A549 (cell line): Measurements from ENCODE around the gene SLC22A13. TPM values are rescaled to one million over a fixed set of nuclear protein-coding genes. Genes with fewer than 3 reads are reported as not detected.

Source experiments
- ATAC-seq, 2 experiments: fragments of 200-7000 bp in 1 of 2; fragments of >200 bp in 1 of 2; cut with Nextera tagmentation in 1 of 2; cut with Tn5 transposase in 1 of 2; 3 replicates each; pipeline versions ENCODE4 v1.8.0 to v1.9.1; 2018 to 2020; ENCODE audit warnings: mild to moderate bottlenecking in 1 of 2, moderate library complexity in 1 of 2
- CTCF ChIA-PET: fragments of 300-600 bp; sonication (Branson Sonifier 250); formaldehyde crosslinking; extraction: SDS; loops from one replicate; lab custom pipeline; 2021; ENCODE audit warnings: antibody characterized with exemption, inconsistent platforms; lab: Yijun Ruan, JAX
- POLR2A ChIA-PET: fragments of 350-600 bp; formaldehyde crosslinking; extraction: SDS; loops from one replicate; lab custom pipeline; 2021; ENCODE audit warnings: antibody characterized with exemption, inconsistent platforms; lab: Yijun Ruan, JAX
- DNase-seq, 2 experiments: peaks; one replicate each; pipeline versions ENCODE4 v3.0.0 to v3.0.0-alpha.2; 2011 to 2016; ENCODE audit warnings: low read depth in 1 of 2, low spot score in 1 of 2
- FAIRE-seq: peaks from 2 replicates; lab custom pipeline; 2011; peaks lifted over from hg19 to GRCh38; lab: Jason Lieb, UNC
- H3K27ac ChIP-seq, 2 experiments: fragments of >200 bp; sonication (Bioruptor Twin); formaldehyde crosslinking; 3 replicates each; pipeline ENCODE4 v1.5.1; 2016 to 2017
- H3K4me1 ChIP-seq: fragments of >200 bp; sonication (Bioruptor Twin); formaldehyde crosslinking; 3 replicates; pipeline ENCODE4 v1.6.1; 2016
- H3K4me2 ChIP-seq: fragments of >200 bp; sonication (Bioruptor Twin); formaldehyde crosslinking; 3 replicates; pipeline ENCODE4 v1.6.1; 2016
- H3K4me3 ChIP-seq: fragments of >200 bp; sonication (Bioruptor Twin); formaldehyde crosslinking; 3 replicates; pipeline ENCODE4 v1.5.1; 2016
- H3K9me3 ChIP-seq: fragments of >200 bp; sonication (Bioruptor Twin); formaldehyde crosslinking; 3 replicates; pipeline ENCODE4 v1.6.1; 2016
- ATOH8 ChIP-seq: fragments of 250-450 bp; sonication (Bioruptor Pico); IDR thresholded peaks from 2 replicates; pipeline ENCODE4 v1.5.0; 2020; ENCODE audit warnings: low read depth, mild to moderate bottlenecking, moderate library complexity
- BHLHE40 ChIP-seq: IDR thresholded peaks from 2 replicates; pipeline ENCODE4 v1.6.1; 2012; ENCODE audit warnings: low read depth, low read length, inconsistent platforms
- CEBPB ChIP-seq, 2 experiments: fragments of >200 bp in 1 of 2; sonication (Bioruptor Twin) in 1 of 2; formaldehyde crosslinking in 1 of 2; IDR thresholded peaks; 2 replicates each; pipeline ENCODE4 v1.6.1; 2012 to 2016
- CHD4 ChIP-seq: fragments of 200-600 bp; sonication (generic); IDR thresholded peaks from 2 replicates; pipeline ENCODE4 v1.6.1; 2016; ENCODE audit warnings: antibody characterized with exemption, mild to moderate bottlenecking, borderline replicate concordance
- E2F6 ChIP-seq: IDR thresholded peaks from 2 replicates; pipeline ENCODE4 v1.6.1; 2012; ENCODE audit warnings: low read depth, borderline replicate concordance
- ESRRA ChIP-seq: fragments of 150-350 bp; IDR thresholded peaks from 2 replicates; pipeline ENCODE4 v1.6.1; 2014; ENCODE audit warnings: mild to moderate bottlenecking, low read length, borderline replicate concordance
- FOSL2 ChIP-seq, 2 experiments: fragments of 450-650 bp in 1 of 2; fragments of >200 bp in 1 of 2; sonication (Bioruptor Twin) in 1 of 2; formaldehyde crosslinking; IDR thresholded peaks; 2 replicates each; pipeline versions ENCODE4 v1.5.0 to v1.6.1; 2016 to 2020; ENCODE audit warnings: mild to moderate bottlenecking in 1 of 2, moderate library complexity in 1 of 2
- JUN ChIP-seq, 2 experiments: fragments of >200 bp; sonication (Bioruptor Twin); formaldehyde crosslinking; IDR thresholded peaks; 2 replicates in 1 of 2; 3 replicates in 1 of 2; pipeline ENCODE4 v1.6.1; 2016 to 2017
- MYC ChIP-seq: IDR thresholded peaks from 2 replicates; pipeline ENCODE4 v1.6.1; 2012; ENCODE audit warnings: mild to moderate bottlenecking, inconsistent platforms, low read length, improper control_type of control experiment, borderline replicate concordance
- NR3C1 ChIP-seq: fragments of >200 bp; sonication (Bioruptor Twin); formaldehyde crosslinking; IDR thresholded peaks from 3 replicates; pipeline ENCODE4 v1.6.1; 2017
- PBX3 ChIP-seq: IDR thresholded peaks from 2 replicates; pipeline ENCODE4 v1.6.1; 2012
- PHF8 ChIP-seq: fragments of 200-600 bp; sonication (generic); IDR thresholded peaks from 2 replicates; pipeline ENCODE4 v1.6.1; 2016; ENCODE audit warnings: low read depth, mild to moderate bottlenecking, antibody characterized with exemption, moderate library complexity, borderline replicate concordance
- RAD21 ChIP-seq, 2 experiments: fragments of >200 bp in 1 of 2; sonication (Bioruptor Twin) in 1 of 2; formaldehyde crosslinking in 1 of 2; IDR thresholded peaks in 1 of 2; conservative IDR thresholded peaks in 1 of 2; 2 replicates in 1 of 2; 3 replicates in 1 of 2; pipeline ENCODE4 v1.6.1; 2012 to 2018; ENCODE audit warnings: inconsistent platforms in 1 of 2
- SMC3 ChIP-seq: fragments of >200 bp; sonication (Bioruptor Twin); formaldehyde crosslinking; IDR thresholded peaks from 3 replicates; pipeline ENCODE4 v1.6.1; 2018; ENCODE audit warnings: inconsistent platforms
- TFCP2L1 ChIP-seq: fragments of 250-450 bp; sonication (Bioruptor Pico); IDR thresholded peaks from 2 replicates; pipeline ENCODE4 v1.5.0; 2021; ENCODE audit warnings: mild to moderate bottlenecking
- ZNF302 ChIP-seq: fragments of 250-450 bp; sonication (Bioruptor Pico); IDR thresholded peaks from 2 replicates; pipeline ENCODE4 v1.9.0; 2021; ENCODE audit warnings: inconsistent platforms, mild to moderate bottlenecking, moderate library complexity
- WGBS: methylation state at CpG from one replicate; pipeline ENCODE4 v1.1.6; 2017; ENCODE audit errors: missing lambda C conversion rate; 5-methylcytosine and 5-hydroxymethylcytosine counted together
- polyA plus RNA-seq, 4 experiments: library from polyadenylated mRNA; depleted of rRNA in 3 of 4; stranded (reverse); fragments of >200 nt; fragmentation: RNase III in 1 of 4; extraction: RNeasy Plus Mini Kit Qiagen cat#74134 plus additional on column Dnase treatment in 1 of 4; gene quantifications; 2 replicates in 3 of 4; 3 replicates in 1 of 4; pipeline ENCODE4 v1.2.3, GENCODE V29; 2011 to 2017
- TF ChIP-seq, protein P1 (sequence below): fragments of >200 bp; sonication (Bioruptor Twin); formaldehyde crosslinking; IDR thresholded peaks from 3 replicates; pipeline ENCODE4 v1.5.1; 2016

SLC22A13 gene
- polyA plus RNA-seq, 2 of the 4 experiments (the other 2 are of a cell fraction), result 0.13 to 0.21 TPM

DNA sequence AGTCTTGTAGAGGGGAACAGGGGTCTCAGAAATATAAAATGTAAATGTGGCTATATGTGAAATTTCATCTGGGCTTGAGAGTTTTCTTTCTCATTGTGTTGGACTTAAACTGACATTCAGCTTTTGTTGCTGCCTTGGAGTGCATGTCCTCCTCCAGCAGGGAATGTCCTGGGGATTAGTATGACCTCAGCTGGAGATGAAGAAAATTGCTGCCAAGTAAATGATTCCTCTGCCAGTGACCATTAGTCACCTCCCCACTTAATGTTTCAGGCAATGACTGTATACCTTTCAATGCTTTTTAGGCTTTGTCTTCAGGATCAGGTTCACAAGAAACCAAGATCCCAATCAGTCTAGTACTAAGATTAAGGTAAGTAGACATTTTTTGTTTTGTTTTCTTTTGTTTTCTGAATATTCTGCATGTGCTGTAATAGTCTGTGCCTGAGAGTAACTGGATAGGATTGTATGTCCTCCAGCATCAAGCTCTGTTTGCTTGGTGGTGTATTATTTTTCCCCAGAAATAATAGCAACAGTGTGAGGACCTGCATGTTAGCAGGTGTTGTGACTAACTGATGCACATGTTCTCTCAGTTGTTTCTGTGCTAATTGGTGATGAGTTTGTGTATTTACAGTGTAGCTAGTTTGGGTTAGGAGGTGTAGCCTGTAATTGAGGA lies 18.1 kb upstream of the SLC22A13 start:
- H3K27ac ChIP-seq, result no peak overlapping the region
- ATAC-seq, result peak; percentile 97 to 98
- POLR2A ChIA-PET, result interaction anchor here (0.6 to 1.5 kb wide), 3 partner anchors 82 to 110 kb away, joined by 3 to 8 read pairs (median 6); partner anchors contain the start of genes ACAA1 and OXSR1

DNA sequence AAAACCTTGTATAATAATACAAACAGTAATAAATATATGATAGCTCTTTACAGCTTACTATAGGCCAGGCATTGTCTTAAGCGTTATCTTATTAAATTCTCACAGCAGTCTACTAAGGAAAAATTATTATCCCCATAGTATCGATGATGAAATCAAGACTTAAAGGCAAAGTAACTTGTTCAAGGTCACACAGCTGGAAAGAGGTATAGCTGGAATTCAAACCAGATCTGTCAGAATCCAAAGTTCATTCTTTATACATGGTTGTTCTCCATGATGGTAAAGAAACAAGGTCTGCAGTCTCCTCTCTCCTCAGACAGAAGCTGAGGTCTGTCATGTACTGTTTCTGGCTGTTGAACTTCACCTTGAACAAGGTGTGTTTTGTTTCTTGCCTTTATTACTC lies 15.4 kb upstream of the SLC22A13 start:
- CTCF ChIA-PET, result interaction anchor here (0.5 to 1.3 kb wide), 2 partner anchors 78 to 230 kb away, joined by 3 to 4 read pairs; no protein-coding TSS in a partner anchor
- H3K4me2 ChIP-seq, result no peak overlapping the region
- H3K4me1 ChIP-seq, result peaks cover 19% of the 10 kb centered on the region
- TF ChIP-seq ZNF302 (CRISPR knock-in tag) (no peak), PHF8 (no peak), E2F6 (no peak), TFCP2L1 (CRISPR knock-in tag) (no peak), MYC (no peak), JUN (IDR thresholded peaks at IDR 0.05) (no peak), NR3C1 (no peak), ESRRA (no peak), FOSL2 (IDR thresholded peaks at IDR 0.05) (no peak), FOSL2 (CRISPR knock-in tag; IDR thresholded peaks at IDR 0.05) (no peak), ATOH8 (CRISPR knock-in tag) (no peak), PBX3 (no peak), BHLHE40 (no peak), CEBPB (IDR thresholded peaks at IDR 0.05) (no peak)
- H3K4me3 ChIP-seq, result no peak overlapping the region
- DNase-seq (no peak), FAIRE-seq (no peak), ATAC-seq (no peak)
- no peak overlapping the region for H3K27ac ChIP-seq
- POLR2A ChIA-PET, result no interaction called here
- WGBS, result 91% methylated on average over 2 of the region's 2 CpGs
- no peaks in the 10 kb centered on the region for H3K9me3 ChIP-seq

More for the DNA sequence above, 18.1 kb upstream of the SLC22A13 start:
- DNase-seq, result peak; percentile 46 to 50
- CTCF ChIA-PET, result interaction anchor here (0.6 to 2.5 kb wide), 18 partner anchors 10 to 392 kb away, joined by 3 to 12 read pairs (median 3); partner anchors contain the start of genes OXSR1 and XYLB
- no peak overlapping the region for H3K4me3 ChIP-seq
- H3K4me1 ChIP-seq, result peaks cover 19% of the 10 kb centered on the region
- no peaks in the 10 kb centered on the region for H3K9me3 ChIP-seq
- H3K4me2 ChIP-seq, result 0 out of 3 replicates have a peak overlapping the region, but pooled peaks have one; percentile 17
- TF ChIP-seq CEBPB (IDR thresholded peaks at IDR 0.05), result no peak
- TF ChIP-seq FOSL2 (IDR thresholded peaks at IDR 0.05), result no peak
- TF ChIP-seq FOSL2 (CRISPR knock-in tag; IDR thresholded peaks at IDR 0.05), result peak; percentile 47; the same call in 1 of the 2 replicates
- TF ChIP-seq PHF8, result no peak
- peak; percentile 41; the same call in 2 of the 3 replicates for TF ChIP-seq SMC3
- peak; percentile 37 to 48; a peak in 4 of 5 replicates for TF ChIP-seq RAD21 (conservative IDR thresholded peaks at IDR 0.05 in 1 of 2, IDR thresholded peaks at IDR 0.05 in 1 of 2)
- TF ChIP-seq, protein P1, sequence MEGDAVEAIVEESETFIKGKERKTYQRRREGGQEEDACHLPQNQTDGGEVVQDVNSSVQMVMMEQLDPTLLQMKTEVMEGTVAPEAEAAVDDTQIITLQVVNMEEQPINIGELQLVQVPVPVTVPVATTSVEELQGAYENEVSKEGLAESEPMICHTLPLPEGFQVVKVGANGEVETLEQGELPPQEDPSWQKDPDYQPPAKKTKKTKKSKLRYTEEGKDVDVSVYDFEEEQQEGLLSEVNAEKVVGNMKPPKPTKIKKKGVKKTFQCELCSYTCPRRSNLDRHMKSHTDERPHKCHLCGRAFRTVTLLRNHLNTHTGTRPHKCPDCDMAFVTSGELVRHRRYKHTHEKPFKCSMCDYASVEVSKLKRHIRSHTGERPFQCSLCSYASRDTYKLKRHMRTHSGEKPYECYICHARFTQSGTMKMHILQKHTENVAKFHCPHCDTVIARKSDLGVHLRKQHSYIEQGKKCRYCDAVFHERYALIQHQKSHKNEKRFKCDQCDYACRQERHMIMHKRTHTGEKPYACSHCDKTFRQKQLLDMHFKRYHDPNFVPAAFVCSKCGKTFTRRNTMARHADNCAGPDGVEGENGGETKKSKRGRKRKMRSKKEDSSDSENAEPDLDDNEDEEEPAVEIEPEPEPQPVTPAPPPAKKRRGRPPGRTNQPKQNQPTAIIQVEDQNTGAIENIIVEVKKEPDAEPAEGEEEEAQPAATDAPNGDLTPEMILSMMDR, result peak; percentile 38; the same call in 2 of the 3 replicates
- TF ChIP-seq CHD4, result no peak
- no peak for TF ChIP-seq BHLHE40
- no peak for TF ChIP-seq ATOH8 (CRISPR knock-in tag)
- FAIRE-seq, result peak; percentile 72
